CD1c-positive myeloid dendritic cell (primary cell): ENCODE results near the gene TRABD2B.

ENCODE experiments used
- DNase-seq: peaks from one replicate; pipeline ENCODE4 v3.0.0-alpha.2; 2016; ENCODE audit errors: extremely low spot score

Gene TRABD2B

GRCh38 chr1:47993416-47993740 is 3.8 kb downstream of the TRABD2B start:
- no peak for DNase-seq

- DNase-seq, result no peak
Observed at GRCh38 chr1:47992720-47993415, 4.3 kb downstream of the TRABD2B start.

GRCh38 chr1:47991673-47992072 is 5.5 kb downstream of the TRABD2B start:
- no peak for DNase-seq

- DNase-seq, result no peak
Observed at GRCh38 chr1:47991187-47991586, 6.0 kb downstream of the TRABD2B start.

GRCh38 chr1:47990286-47990685 is 6.9 kb downstream of the TRABD2B start:
- no peak for DNase-seq

GRCh38 chr1:47987601-47988000 is 9.6 kb downstream of the TRABD2B start:
- DNase-seq, result no peak

- no peak for DNase-seq
Observed at GRCh38 chr1:47986761-47987200, 10.4 kb downstream of the TRABD2B start.

- no peak for DNase-seq
Observed at GRCh38 chr1:47985018-47985417, 12.2 kb downstream of the TRABD2B start.

- no peak for DNase-seq
Observed at GRCh38 chr1:47984175-47984789, 12.9 kb downstream of the TRABD2B start.

GRCh38 chr1:47983691-47984090 is 13.5 kb downstream of the TRABD2B start:
- no peak for DNase-seq

- DNase-seq, result no peak
Observed at GRCh38 chr1:47981667-47982350, 15.4 kb downstream of the TRABD2B start.

- no peak for DNase-seq
Observed at GRCh38 chr1:47980501-47980900, 16.7 kb downstream of the TRABD2B start.

- DNase-seq, result no peak
Observed at GRCh38 chr1:47979724-47980123, 17.5 kb downstream of the TRABD2B start.

- DNase-seq, result no peak
Observed at GRCh38 chr1:47978486-47978885, 18.7 kb downstream of the TRABD2B start.

- DNase-seq, result no peak
Observed at GRCh38 chr1:47976728-47977127, 20.5 kb downstream of the TRABD2B start.

GRCh38 chr1:47976267-47976666 is 20.9 kb downstream of the TRABD2B start:
- no peak for DNase-seq

GRCh38 chr1:47975302-47975921 is 21.8 kb downstream of the TRABD2B start:
- no peak for DNase-seq

GRCh38 chr1:47972864-47973432 is 24.2 kb downstream of the TRABD2B start:
- no peak for DNase-seq

GRCh38 chr1:47971385-47972160 is 25.6 kb downstream of the TRABD2B start:
- DNase-seq, result no peak

- DNase-seq, result no peak
Observed at GRCh38 chr1:47970882-47971281, 26.3 kb downstream of the TRABD2B start.

GRCh38 chr1:47969478-47969877 is 27.7 kb downstream of the TRABD2B start:
- no peak for DNase-seq

- DNase-seq, result no peak
Observed at GRCh38 chr1:47968556-47968888, 28.7 kb downstream of the TRABD2B start.
